ENCODE measurements around the gene SMIM23.

SMIM23 gene

DNA sequence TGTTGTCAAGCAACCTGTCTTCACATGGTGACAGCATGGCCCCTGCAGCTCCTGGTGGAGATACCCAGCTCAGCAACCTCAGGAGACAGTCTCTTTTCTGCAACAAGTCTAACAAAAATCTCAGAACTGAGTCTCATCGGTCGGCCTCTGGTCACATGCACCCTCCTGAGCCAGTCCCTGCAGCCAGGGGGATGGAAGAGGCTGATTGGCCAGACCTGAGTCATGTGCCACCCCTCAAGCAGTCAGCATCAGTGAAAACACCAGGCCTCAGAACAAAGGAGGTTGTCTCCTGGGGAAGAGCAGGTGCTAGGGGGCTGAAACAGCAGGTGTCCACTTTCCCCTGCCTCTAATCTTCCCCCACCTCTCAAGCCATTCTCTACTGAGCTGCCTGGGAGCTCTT lies 54.4 kb downstream of the SMIM23 start:
- ATAC-seq (ENCODE audit: low read depth): no peak

More for the DNA sequence above, 54.4 kb downstream of the SMIM23 start:
- Mint-ChIP-seq H3K4me1 (no peaks in the 10 kb centered on the region), H3K36me3 (peaks cover 23% of the 10 kb centered on the region), H3K9me3 (no peaks in the 10 kb centered on the region), H3K4me3 (no peak overlapping the region), H3K27ac (no peak overlapping the region), H3K27me3 (no peaks in the 10 kb centered on the region)
- DNase-seq (ENCODE audit: low spot score in 2 of 2): no peak
